ENCODE data around the gene NMT1. TPM values are rescaled to one million over a fixed set of nuclear protein-coding genes. Genes with fewer than 3 reads are reported as not detected.

The NMT1 gene
- total and polyA plus RNA-seq, 2 of the 13 experiments (the other 11 are each of a cell fraction or from before 2014, with no cell fraction given) = 75.7 to 142 TPM

DNA sequence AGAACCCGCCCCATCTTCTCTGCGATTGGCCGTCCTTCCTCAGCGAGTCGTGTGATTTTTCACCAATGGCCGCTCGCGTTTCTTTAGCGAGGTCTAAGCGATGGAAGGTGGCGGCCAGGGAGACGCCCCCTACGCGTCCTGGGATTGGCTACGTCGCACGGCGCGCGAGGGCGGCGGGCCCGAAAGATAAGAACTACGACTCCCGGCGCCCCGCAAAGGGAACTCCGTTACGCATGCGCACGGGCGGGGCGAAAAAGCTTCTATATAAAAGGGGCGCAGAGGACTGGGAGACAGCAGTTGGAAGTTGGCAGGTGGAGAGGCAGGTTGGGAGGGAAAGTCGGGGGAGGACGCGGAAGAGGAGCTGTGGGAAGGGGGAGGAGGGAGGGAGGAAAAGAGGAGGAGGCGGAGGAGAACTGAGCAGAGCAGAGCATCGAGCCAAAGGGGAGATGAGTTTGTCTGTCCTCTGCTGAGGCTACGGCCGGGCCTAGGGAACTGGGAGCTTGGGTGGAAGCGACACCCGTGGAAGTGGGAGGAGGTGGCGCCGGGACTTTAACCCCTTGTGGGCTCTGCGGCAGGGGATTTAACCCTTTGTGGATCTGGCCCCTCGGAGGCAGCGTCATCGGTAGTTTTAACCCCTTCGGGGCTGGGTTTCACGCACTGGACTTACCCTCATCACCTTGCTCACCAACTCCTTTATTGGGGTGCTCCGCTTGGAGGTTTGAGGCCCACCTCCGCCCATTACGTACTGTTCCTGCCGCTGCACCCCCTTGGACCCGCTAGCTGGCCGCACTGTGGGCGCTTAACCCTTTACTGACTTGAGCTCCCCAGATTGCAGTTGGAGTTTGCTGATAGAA, 87.3 kb downstream of the NMT1 start, which contains the start of gene HEXIM1 (continued):
- TF ChIP-seq ARID2 (CRISPR knock-in tag; IDR thresholded peaks at IDR 0.05; ENCODE audit: borderline replicate concordance) (no peak), ZMAT3 (CRISPR knock-in tag; conservative IDR thresholded peaks at IDR 0.05) (peak; percentile 62), ZNF616 (CRISPR knock-in tag; IDR thresholded peaks at IDR 0.05; ENCODE audit: low read depth) (no peak), CBFB (CRISPR knock-in tag; IDR thresholded peaks at IDR 0.05) (peak; percentile 64; the same call in 1 of the 2 replicates), NCOR1 (IDR thresholded peaks at IDR 0.05; ENCODE audit: borderline replicate concordance, low read length) (no peak), ZNF33B (CRISPR knock-in tag; IDR thresholded peaks at IDR 0.05) (peak; percentile 91), SNAPC2 (CRISPR knock-in tag; IDR thresholded peaks at IDR 0.05) (peak; percentile 58; the same call in 1 of the 2 replicates), FOSL1 (CRISPR knock-in tag; IDR thresholded peaks at IDR 0.05; ENCODE audit: borderline replicate concordance) (no peak), AGO2 (optimal IDR thresholded peaks at IDR 0.05; ENCODE audit: low read depth, low read length) (peak; percentile 82), ZFAT (CRISPR knock-in tag; conservative IDR thresholded peaks at IDR 0.05) (no peak), FIP1L1 (IDR thresholded peaks at IDR 0.05; ENCODE audit: borderline replicate concordance, insufficient read depth, low read depth, low read length) (peak; percentile 86; the same call in 1 of the 2 replicates), HNF4G (IDR thresholded peaks at IDR 0.05; ENCODE audit: borderline replicate concordance, low read depth, low read length) (peak; percentile 73; the same call in 1 of the 2 replicates), HNF4G (CRISPR knock-in tag; IDR thresholded peaks at IDR 0.05; ENCODE audit: borderline replicate concordance, low read depth) (peak; percentile 72; the same call in 1 of the 2 replicates), NR2F2 (IDR thresholded peaks at IDR 0.05; ENCODE audit: borderline replicate concordance, low read depth) (peak; percentile 82; the same call in 1 of the 2 replicates), ZNF619 (CRISPR knock-in tag; IDR thresholded peaks at IDR 0.05) (peak; percentile 96)
- TF ChIP-seq, protein P1, sequence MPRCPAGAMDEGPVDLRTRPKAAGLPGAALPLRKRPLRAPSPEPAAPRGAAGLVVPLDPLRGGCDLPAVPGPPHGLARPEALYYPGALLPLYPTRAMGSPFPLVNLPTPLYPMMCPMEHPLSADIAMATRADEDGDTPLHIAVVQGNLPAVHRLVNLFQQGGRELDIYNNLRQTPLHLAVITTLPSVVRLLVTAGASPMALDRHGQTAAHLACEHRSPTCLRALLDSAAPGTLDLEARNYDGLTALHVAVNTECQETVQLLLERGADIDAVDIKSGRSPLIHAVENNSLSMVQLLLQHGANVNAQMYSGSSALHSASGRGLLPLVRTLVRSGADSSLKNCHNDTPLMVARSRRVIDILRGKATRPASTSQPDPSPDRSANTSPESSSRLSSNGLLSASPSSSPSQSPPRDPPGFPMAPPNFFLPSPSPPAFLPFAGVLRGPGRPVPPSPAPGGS (CRISPR knock-in tag; IDR thresholded peaks at IDR 0.05) = peak; percentile 45; the same call in 1 of the 2 replicates
- TF ChIP-seq, protein P2, sequence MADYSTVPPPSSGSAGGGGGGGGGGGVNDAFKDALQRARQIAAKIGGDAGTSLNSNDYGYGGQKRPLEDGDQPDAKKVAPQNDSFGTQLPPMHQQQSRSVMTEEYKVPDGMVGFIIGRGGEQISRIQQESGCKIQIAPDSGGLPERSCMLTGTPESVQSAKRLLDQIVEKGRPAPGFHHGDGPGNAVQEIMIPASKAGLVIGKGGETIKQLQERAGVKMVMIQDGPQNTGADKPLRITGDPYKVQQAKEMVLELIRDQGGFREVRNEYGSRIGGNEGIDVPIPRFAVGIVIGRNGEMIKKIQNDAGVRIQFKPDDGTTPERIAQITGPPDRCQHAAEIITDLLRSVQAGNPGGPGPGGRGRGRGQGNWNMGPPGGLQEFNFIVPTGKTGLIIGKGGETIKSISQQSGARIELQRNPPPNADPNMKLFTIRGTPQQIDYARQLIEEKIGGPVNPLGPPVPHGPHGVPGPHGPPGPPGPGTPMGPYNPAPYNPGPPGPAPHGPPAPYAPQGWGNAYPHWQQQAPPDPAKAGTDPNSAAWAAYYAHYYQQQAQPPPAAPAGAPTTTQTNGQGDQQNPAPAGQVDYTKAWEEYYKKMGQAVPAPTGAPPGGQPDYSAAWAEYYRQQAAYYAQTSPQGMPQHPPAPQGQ (CRISPR knock-in tag; IDR thresholded peaks at IDR 0.05; ENCODE audit: borderline replicate concordance) = no peak; the same call in 1 of the 2 replicates
- TF ChIP-seq, protein P3, sequence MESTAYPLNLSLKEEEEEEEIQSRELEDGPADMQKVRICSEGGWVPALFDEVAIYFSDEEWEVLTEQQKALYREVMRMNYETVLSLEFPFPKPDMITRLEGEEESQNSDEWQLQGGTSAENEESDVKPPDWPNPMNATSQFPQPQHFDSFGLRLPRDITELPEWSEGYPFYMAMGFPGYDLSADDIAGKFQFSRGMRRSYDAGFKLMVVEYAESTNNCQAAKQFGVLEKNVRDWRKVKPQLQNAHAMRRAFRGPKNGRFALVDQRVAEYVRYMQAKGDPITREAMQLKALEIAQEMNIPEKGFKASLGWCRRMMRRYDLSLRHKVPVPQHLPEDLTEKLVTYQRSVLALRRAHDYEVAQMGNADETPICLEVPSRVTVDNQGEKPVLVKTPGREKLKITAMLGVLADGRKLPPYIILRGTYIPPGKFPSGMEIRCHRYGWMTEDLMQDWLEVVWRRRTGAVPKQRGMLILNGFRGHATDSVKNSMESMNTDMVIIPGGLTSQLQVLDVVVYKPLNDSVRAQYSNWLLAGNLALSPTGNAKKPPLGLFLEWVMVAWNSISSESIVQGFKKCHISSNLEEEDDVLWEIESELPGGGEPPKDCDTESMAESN (CRISPR knock-in tag; conservative IDR thresholded peaks at IDR 0.05) = peak; percentile 78; the same call in 1 of the 2 replicates
- TF ChIP-seq, protein P4, sequence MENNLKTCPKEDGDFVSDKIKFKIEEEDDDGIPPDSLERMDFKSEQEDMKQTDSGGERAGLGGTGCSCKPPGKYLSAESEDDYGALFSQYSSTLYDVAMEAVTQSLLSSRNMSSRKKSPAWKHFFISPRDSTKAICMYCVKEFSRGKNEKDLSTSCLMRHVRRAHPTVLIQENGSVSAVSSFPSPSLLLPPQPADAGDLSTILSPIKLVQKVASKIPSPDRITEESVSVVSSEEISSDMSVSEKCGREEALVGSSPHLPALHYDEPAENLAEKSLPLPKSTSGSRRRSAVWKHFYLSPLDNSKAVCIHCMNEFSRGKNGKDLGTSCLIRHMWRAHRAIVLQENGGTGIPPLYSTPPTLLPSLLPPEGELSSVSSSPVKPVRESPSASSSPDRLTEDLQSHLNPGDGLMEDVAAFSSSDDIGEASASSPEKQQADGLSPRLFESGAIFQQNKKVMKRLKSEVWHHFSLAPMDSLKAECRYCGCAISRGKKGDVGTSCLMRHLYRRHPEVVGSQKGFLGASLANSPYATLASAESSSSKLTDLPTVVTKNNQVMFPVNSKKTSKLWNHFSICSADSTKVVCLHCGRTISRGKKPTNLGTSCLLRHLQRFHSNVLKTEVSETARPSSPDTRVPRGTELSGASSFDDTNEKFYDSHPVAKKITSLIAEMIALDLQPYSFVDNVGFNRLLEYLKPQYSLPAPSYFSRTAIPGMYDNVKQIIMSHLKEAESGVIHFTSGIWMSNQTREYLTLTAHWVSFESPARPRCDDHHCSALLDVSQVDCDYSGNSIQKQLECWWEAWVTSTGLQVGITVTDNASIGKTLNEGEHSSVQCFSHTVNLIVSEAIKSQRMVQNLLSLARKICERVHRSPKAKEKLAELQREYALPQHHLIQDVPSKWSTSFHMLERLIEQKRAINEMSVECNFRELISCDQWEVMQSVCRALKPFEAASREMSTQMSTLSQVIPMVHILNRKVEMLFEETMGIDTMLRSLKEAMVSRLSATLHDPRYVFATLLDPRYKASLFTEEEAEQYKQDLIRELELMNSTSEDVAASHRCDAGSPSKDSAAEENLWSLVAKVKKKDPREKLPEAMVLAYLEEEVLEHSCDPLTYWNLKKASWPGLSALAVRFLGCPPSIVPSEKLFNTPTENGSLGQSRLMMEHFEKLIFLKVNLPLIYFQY (CRISPR knock-in tag; IDR thresholded peaks at IDR 0.05; ENCODE audit: borderline replicate concordance) = peak; percentile 72

Data from HepG2 (cell line).